GM12878 (cell line): Measurements from ENCODE around the gene FAM89A. TPM values are rescaled to one million over a fixed set of nuclear protein-coding genes. Genes with fewer than 3 reads are reported as not detected.

Source experiments
- ATAC-seq: fragments of 200-7000 bp; cut with Tn5 transposase; 3 replicates; pipeline ENCODE4 v1.9.1; 2020; ENCODE audit warnings: mild to moderate bottlenecking, moderate library complexity
- BruUV-seq: library from RNA; stranded (reverse); fragments of 400-500 nt; replicated peaks from 2 replicates; lab custom pipeline; 2021; lab: Mats Ljungman, UMichigan
- CTCF ChIA-PET: fragments of 300-600 bp; sonication (Branson Sonifier 250); formaldehyde crosslinking; extraction: SDS; loops from one replicate; lab custom pipeline; 2021; ENCODE audit warnings: inconsistent platforms; lab: Yijun Ruan, JAX
- POLR2A ChIA-PET: fragments of 350-600 bp; formaldehyde crosslinking; extraction: SDS; loops from one replicate; lab custom pipeline; 2021; ENCODE audit warnings: inconsistent platforms; lab: Charles Lee
- RAD21 ChIA-PET: fragments of 300-600 bp; sonication (Branson Sonifier 250); formaldehyde crosslinking; loops from one replicate; lab custom pipeline; 2023; ENCODE audit warnings: antibody characterized with exemption; ENCODE audit not compliant: unreplicated experiment; lab: Charles Lee
- SMC1A ChIA-PET: fragments of 300-600 bp; sonication (Branson Sonifier 250); formaldehyde crosslinking; loops from one replicate; lab custom pipeline; 2023; ENCODE audit not compliant: unreplicated experiment, uncharacterized antibody; lab: Charles Lee
- DNase-seq: peaks from one replicate; pipeline ENCODE4 v3.0.0-alpha.2; 2011; ENCODE audit warnings: low read depth, low spot score
- FAIRE-seq: peaks from 3 replicates; lab custom pipeline; 2011; peaks lifted over from hg19 to GRCh38; lab: Jason Lieb, UNC
- H2AFZ ChIP-seq: 2 replicates; pipeline ENCODE4 v1.6.0; 2011; ENCODE audit warnings: low read depth, low read length, control low read depth; ENCODE audit not compliant: control insufficient read depth
- H3K27ac ChIP-seq: 2 replicates; pipeline ENCODE4 v1.5.1; 2011; ENCODE audit warnings: control low read depth; ENCODE audit not compliant: control insufficient read depth, insufficient read depth
- H3K27me3 ChIP-seq, 2 experiments: replicated peaks in 1 of 2; 2 replicates each; pipeline versions ENCODE4 v1.6.0 to v1.6.1; 2011; ENCODE audit warnings: low read length in 1 of 2; ENCODE audit not compliant: control insufficient read depth in 2 of 2, insufficient read depth in 2 of 2
- H3K36me3 ChIP-seq, 2 experiments: 2 replicates each; pipeline ENCODE4 v1.5.1; 2011; ENCODE audit warnings: low read length in 1 of 2; ENCODE audit not compliant: control insufficient read depth in 2 of 2, insufficient read depth in 2 of 2
- H3K4me1 ChIP-seq: 2 replicates; pipeline ENCODE4 v1.6.1; 2011; ENCODE audit warnings: mild to moderate bottlenecking, low read length, moderate library complexity, mixed read lengths; ENCODE audit not compliant: control insufficient read depth, insufficient read depth
- H3K4me2 ChIP-seq: 2 replicates; pipeline ENCODE4 v1.6.0; 2011; ENCODE audit warnings: control low read depth; ENCODE audit not compliant: control insufficient read depth, insufficient read depth
- H3K4me3 ChIP-seq: fragments of 200-600 bp; sonication (generic); 2 replicates; pipeline ENCODE4 v1.5.1; 2016
- H3K79me2 ChIP-seq: 2 replicates; pipeline ENCODE4 v1.6.0; 2011; ENCODE audit warnings: low read length; ENCODE audit not compliant: control insufficient read depth, insufficient read depth
- H3K9ac ChIP-seq: 2 replicates; pipeline ENCODE4 v1.8.0; 2011; ENCODE audit warnings: low read length, control low read depth, mixed read lengths; ENCODE audit not compliant: control insufficient read depth, insufficient read depth
- H3K9me3 ChIP-seq: replicated peaks from 3 replicates; pipeline ENCODE4 v1.5.1; 2011; ENCODE audit warnings: mild to moderate bottlenecking, low read length; ENCODE audit not compliant: control insufficient read depth, insufficient read depth
- H4K20me1 ChIP-seq: 2 replicates; pipeline ENCODE4 v1.6.0; 2011; ENCODE audit not compliant: control insufficient read depth, insufficient read depth
- CREM ChIP-seq: IDR thresholded peaks from 2 replicates; pipeline ENCODE4 v1.6.1; 2014; ENCODE audit warnings: antibody characterized with exemption, low read depth
- POLR2AphosphoS2 ChIP-seq: IDR thresholded peaks from 2 replicates; pipeline ENCODE4 v1.6.1; 2011; ENCODE audit warnings: low read depth, mild to moderate bottlenecking, low read length, improper control_type of control experiment, moderate library complexity
- POLR2AphosphoS5 ChIP-seq: IDR thresholded peaks from 2 replicates; pipeline ENCODE4 v1.6.1; 2011; ENCODE audit warnings: mild to moderate bottlenecking, low read length, inconsistent platforms
- PRDM15 ChIP-seq: fragments of 450-650 bp; formaldehyde crosslinking; IDR thresholded peaks from 2 replicates; pipeline ENCODE4 v1.4.0; 2020; ENCODE audit warnings: mild to moderate bottlenecking, moderate library complexity
- RCOR1 ChIP-seq: conservative IDR thresholded peaks from 2 replicates; pipeline ENCODE4 v1.6.1; 2012; ENCODE audit warnings: low read depth, low read length, improper control_type of control experiment
- STAT3 ChIP-seq: IDR thresholded peaks from 2 replicates; pipeline ENCODE4 v1.6.1; 2011; ENCODE audit warnings: low read depth, low read length, improper control_type of control experiment
- TARDBP ChIP-seq: IDR thresholded peaks from 2 replicates; pipeline ENCODE4 v1.6.1; 2016; ENCODE audit warnings: borderline replicate concordance
- ZNF687 ChIP-seq: fragments of 450-650 bp; IDR thresholded peaks from 2 replicates; pipeline ENCODE4 v1.6.1; 2017; ENCODE audit warnings: mild to moderate bottlenecking, moderate library complexity
- WGBS: methylation state at CpG from one replicate; pipeline ENCODE4 v1.1.6; 2016; ENCODE audit warnings: low lambda C conversion rate; ENCODE audit not compliant: insufficient replicate concordance, insufficient coverage; ENCODE audit errors: missing lambda C conversion rate; 5-methylcytosine and 5-hydroxymethylcytosine counted together
- in situ Hi-C: fragments of 300-500 bp; cut with MboI; formaldehyde crosslinking; loops from 9 replicates; pipeline ENCODE4 v1.14.3; 2018; ENCODE audit warnings: mixed read lengths
- intact Hi-C: fragments of 100-400 bp; cut with micrococcal nuclease; formaldehyde crosslinking; loops from one replicate; pipeline ENCODE4 v1.14.2; 2022; ENCODE audit not compliant: unreplicated experiment
- polyA plus RNA-seq, 11 experiments: library from polyadenylated mRNA; depleted of rRNA in 4 of 11; unstranded in 6 of 11; stranded (reverse) in 5 of 11; fragments of >200 nt; fragmentation: Nextera tagmentation in 4 of 11; fragmentation: Illumina TruSeq in 1 of 11; extraction: Ambion mirVana in 4 of 11; extraction: Trizol in 1 of 11; gene quantifications; 1 replicate in 1 of 11; 2 replicates in 10 of 11; pipeline versions ENCODE4 v1.2.1 to v1.2.3, GENCODE V29; 2011 to 2016; ENCODE audit warnings: inconsistent platforms in 2 of 11, missing spikeins in 2 of 11, low read depth in 1 of 11
- total RNA-seq, 4 experiments: library from RNA; depleted of rRNA in 3 of 4; stranded (reverse); fragments of >200 nt in 3 of 4; fragmentation: Illumina TruSeq in 1 of 4; extraction: Trizol in 1 of 4; gene quantifications; 2 replicates each; pipeline versions ENCODE4 v1.2.1 to v1.2.3, GENCODE V29; 2013 to 2021

The FAM89A gene
- total and polyA plus RNA-seq, 10 of the 15 experiments (the other 5 are each of a cell fraction or from before 2014, with no cell fraction given) = 0.06 to 0.72 (median 0.14) TPM; not detected in 4

GRCh38 chr1:231068762-231069161, 28.7 kb upstream of the FAM89A start (continued):
- TF ChIP-seq ZNF687 (no peak), CREM (no peak), POLR2AphosphoS2 (no peak), STAT3 (no peak), POLR2AphosphoS5 (no peak), TARDBP (no peak)

DNA sequence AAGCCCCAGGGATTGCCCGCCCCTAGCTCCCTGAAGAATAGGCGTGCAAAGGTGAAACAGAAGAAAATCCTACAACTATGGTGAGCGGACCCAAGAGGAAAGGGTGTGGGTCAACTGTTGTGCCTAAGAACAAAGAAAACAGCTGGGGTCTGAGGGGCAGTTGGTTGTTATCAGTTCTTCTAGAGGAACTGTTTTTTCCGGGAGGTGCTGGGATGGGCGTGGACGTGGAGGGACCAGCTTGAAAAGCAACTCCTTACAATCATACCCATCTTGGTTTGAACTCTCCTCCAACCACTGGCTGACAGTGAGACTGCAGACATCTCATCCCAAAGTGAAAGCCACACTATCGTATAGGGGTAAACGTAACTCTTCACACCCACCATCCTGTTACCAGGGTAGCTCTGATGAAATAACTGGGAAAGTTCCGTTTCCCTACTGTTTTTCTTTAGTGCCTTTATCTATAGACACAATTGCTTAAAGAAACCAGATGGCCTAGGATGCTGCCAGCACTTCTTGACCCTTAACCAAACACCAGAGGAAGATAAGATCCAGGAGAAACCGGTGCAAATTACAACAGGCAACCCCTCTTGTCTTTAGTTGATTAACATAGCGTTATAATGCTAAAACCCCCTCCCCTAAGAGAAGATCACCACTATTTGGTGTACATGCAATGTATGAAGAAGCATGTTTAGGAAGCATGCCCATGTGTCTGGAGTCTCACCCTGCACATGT, 25.6 kb upstream of the FAM89A start:
- no peaks in the 10 kb centered on the region for H3K9me3 ChIP-seq
- no peaks in the 10 kb centered on the region for H4K20me1 ChIP-seq
- no peak for FAIRE-seq
- ATAC-seq = no peak
- in situ Hi-C loops (no loop called here), intact Hi-C loops (no loop called here)
- no peaks in the 10 kb centered on the region for H3K36me3 ChIP-seq
- H3K4me2 ChIP-seq = no peak overlapping the region
- CTCF ChIA-PET = no interaction called here
- POLR2A ChIA-PET = no interaction called here
- RAD21 ChIA-PET = no interaction called here
- no peaks in the 10 kb centered on the region; a peak in 1 of 4 replicates for H3K27me3 ChIP-seq
- WGBS = 30% methylated on average over 9 of the region's 11 CpGs
- H3K27ac ChIP-seq = no peak overlapping the region
- no peak overlapping the region for H2AFZ ChIP-seq
- no peak for DNase-seq
- SMC1A ChIA-PET = interaction anchor here (1.3 kb wide), 1 partner anchor 22 kb away, joined by 3 read pairs; no protein-coding TSS in a partner anchor
- BruUV-seq = no TSS peak
- H3K4me1 ChIP-seq = no peaks in the 10 kb centered on the region
- no peaks in the 10 kb centered on the region for H3K79me2 ChIP-seq
- H3K9ac ChIP-seq = no peak overlapping the region
- H3K4me3 ChIP-seq = no peak overlapping the region
- TF ChIP-seq PRDM15 (CRISPR knock-in tag) (no peak), RCOR1 (no peak), ZNF687 (no peak)
